Nephron progenitor cell (in vitro differentiated cells): ENCODE results near the gene CD164L2.

Source experiments
- DNase-seq: peaks from one replicate; pipeline ENCODE4 v3.0.0; 2021
- H3K27ac Mint-ChIP-seq: 2 replicates; pipeline ENCODE4 v1.8.0; 2021; ENCODE audit warnings: mild to moderate bottlenecking, moderate library complexity, mixed read lengths
- H3K27me3 Mint-ChIP-seq: 2 replicates; pipeline ENCODE4 v1.8.0; 2021; ENCODE audit warnings: mild to moderate bottlenecking, low read depth, mixed read lengths; ENCODE audit not compliant: poor library complexity
- H3K36me3 Mint-ChIP-seq: 2 replicates; pipeline ENCODE4 v1.8.0; 2021; ENCODE audit warnings: low read depth, mixed read lengths
- H3K4me1 Mint-ChIP-seq: 2 replicates; pipeline ENCODE4 v1.8.0; 2021; ENCODE audit warnings: mixed read lengths
- H3K4me3 Mint-ChIP-seq: 2 replicates; pipeline ENCODE4 v1.8.0; 2021; ENCODE audit warnings: mild to moderate bottlenecking, moderate library complexity, mixed read lengths
- H3K9me3 Mint-ChIP-seq: 2 replicates; pipeline ENCODE4 v1.8.0; 2021; ENCODE audit warnings: mild to moderate bottlenecking, moderate library complexity, mixed read lengths
- TF ChIP-seq, protein P1 (sequence below): fragments of 200-600 bp; sonication (generic); IDR thresholded peaks from 2 replicates; pipeline ENCODE4 v1.5.0; 2021; ENCODE audit warnings: antibody characterized with exemption

The CD164L2 gene

DNA sequence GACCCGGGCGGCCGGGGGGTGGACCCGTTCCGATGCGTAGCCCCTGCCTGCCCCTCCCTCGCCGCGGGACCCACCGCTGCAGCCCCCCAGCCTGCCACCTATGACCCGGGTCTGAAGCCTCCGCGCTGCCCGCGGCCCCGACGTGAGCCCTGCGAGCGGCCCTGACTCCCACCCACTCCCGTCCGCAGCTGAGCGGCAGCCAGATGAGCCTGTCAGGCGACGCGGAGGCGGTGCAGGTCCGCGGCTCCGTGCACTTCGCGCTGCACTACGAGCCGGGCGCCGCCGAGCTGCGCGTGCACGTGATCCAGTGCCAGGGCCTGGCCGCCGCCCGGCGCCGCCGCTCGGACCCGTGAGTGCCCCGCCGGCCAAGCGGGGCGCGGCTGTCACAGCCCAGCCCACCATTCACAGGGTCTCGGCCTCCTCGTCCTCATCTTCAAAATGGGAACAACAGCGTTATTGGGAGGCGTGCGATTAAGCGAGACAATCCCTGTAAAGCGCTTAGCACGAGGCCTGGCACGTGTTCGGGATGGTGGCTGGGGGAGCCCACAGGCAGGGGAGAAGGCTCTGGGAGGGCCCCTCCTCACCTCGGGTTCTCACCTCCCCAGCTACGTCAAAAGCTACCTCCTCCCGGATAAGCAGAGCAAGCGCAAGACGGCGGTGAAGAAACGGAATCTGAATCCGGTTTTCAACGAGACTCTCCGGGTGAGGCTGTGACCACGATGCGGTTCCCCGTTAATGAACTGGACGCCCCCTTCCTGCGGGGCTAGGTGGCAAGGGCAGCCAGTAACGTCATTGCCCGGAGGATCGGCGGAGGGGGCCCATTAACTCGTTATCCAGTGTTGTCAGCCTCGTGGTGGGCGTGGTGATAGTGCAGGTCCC lies 33.1 kb downstream of the CD164L2 start:
- H3K4me1 Mint-ChIP-seq, result peaks cover 26% of the 10 kb centered on the region
- no peaks in the 10 kb centered on the region for H3K36me3 Mint-ChIP-seq
- peak; percentile 76 for DNase-seq
- H3K4me3 Mint-ChIP-seq, result peak overlapping the region; percentile 76
- H3K27me3 Mint-ChIP-seq, result peaks cover 21% of the 10 kb centered on the region
- no peak overlapping the region for H3K27ac Mint-ChIP-seq
- no peaks in the 10 kb centered on the region for H3K9me3 Mint-ChIP-seq
- TF ChIP-seq, protein P1, sequence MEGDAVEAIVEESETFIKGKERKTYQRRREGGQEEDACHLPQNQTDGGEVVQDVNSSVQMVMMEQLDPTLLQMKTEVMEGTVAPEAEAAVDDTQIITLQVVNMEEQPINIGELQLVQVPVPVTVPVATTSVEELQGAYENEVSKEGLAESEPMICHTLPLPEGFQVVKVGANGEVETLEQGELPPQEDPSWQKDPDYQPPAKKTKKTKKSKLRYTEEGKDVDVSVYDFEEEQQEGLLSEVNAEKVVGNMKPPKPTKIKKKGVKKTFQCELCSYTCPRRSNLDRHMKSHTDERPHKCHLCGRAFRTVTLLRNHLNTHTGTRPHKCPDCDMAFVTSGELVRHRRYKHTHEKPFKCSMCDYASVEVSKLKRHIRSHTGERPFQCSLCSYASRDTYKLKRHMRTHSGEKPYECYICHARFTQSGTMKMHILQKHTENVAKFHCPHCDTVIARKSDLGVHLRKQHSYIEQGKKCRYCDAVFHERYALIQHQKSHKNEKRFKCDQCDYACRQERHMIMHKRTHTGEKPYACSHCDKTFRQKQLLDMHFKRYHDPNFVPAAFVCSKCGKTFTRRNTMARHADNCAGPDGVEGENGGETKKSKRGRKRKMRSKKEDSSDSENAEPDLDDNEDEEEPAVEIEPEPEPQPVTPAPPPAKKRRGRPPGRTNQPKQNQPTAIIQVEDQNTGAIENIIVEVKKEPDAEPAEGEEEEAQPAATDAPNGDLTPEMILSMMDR, result no peak

DNA sequence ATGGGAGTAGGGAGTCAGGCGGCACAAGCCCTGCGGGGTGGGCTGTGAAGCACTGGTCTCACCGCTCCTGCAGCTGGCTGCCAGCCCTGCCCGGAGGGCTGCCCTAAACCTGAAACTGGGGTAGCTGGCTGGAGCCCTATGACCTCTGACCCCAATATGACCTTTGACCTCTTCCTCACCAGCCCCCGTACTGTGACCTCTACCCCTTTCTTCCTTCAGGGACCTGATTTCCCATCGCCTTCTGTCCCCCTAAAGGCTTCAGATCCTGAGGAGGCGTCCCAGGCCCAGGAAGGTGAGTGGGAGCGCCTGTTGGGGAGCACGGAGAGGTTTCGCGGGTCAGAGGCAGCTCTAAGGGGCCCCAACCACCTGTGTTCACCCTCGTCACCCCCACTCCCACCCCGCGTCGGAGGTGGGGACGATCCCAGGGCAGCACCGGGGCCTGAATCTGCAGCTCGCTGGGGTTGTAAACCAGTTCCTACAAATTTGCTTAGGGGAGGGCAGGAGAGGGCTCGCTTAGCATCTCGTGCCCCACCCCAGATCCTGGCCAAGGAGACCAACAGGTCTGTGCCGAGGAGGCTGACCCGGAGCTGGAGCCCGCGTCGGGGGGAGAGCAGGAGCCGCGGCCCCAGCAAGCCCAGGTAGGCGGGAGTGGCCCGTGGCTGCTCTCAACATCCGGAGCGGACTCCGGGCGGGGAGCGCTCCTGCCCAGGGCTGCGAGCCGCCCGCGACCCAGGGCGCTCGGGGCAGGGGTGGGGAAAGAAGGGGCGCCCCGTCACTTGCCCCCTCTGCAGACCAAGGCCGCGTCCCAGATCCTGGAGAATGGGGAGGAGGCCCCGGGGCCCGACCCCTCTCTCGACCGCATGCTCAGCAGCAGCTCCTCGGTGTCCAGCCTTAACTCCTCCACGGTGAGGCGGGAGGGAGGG lies 34.0 kb downstream of the CD164L2 start:
- H3K4me3 Mint-ChIP-seq, result peak overlapping the region; percentile 70
- H3K4me1 Mint-ChIP-seq, result peaks cover 26% of the 10 kb centered on the region
- H3K36me3 Mint-ChIP-seq, result no peaks in the 10 kb centered on the region
- H3K27me3 Mint-ChIP-seq, result peaks cover 20% of the 10 kb centered on the region
- H3K9me3 Mint-ChIP-seq, result no peaks in the 10 kb centered on the region
- no peak overlapping the region for H3K27ac Mint-ChIP-seq
- peak; percentile 63 for DNase-seq
- TF ChIP-seq, protein P1, result no peak

DNA sequence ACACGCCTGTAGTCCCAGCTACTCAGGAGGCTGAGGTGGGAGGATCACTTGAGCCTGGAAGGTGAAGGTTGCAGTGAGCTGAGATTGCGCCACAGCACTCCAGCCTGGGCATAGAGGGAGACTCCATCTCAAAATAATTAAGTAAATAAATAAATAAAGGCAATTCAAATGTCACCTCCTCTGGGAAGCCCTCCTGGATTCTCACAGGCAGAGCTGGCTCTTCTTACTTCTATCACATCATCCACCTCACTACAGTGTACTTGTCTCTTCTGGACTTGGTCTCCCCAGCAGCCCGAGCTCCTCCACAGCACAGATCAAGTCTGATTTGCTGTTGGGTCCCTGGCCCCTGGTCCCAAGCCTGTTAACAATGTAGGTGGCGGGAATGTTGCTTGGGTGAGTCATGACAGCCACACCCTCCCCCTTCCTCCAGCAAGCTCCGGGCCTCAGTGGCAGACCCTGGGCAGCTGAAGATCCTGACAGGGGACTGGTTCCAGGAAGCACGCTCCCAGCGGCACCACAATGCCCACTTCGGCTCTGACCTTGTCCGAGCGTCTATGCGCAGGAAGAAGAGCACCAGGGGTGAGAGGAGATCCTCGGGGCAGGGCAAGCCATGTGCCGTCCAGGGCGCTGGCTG lies 36.0 kb downstream of the CD164L2 start:
- Mint-ChIP-seq H3K9me3 (no peaks in the 10 kb centered on the region), H3K4me1 (peaks cover 35% of the 10 kb centered on the region), H3K4me3 (no peak overlapping the region), H3K36me3 (no peaks in the 10 kb centered on the region), H3K27me3 (peaks cover 18% of the 10 kb centered on the region), H3K27ac (no peak overlapping the region)
- TF ChIP-seq, protein P1, result no peak
- no peak for DNase-seq

DNA sequence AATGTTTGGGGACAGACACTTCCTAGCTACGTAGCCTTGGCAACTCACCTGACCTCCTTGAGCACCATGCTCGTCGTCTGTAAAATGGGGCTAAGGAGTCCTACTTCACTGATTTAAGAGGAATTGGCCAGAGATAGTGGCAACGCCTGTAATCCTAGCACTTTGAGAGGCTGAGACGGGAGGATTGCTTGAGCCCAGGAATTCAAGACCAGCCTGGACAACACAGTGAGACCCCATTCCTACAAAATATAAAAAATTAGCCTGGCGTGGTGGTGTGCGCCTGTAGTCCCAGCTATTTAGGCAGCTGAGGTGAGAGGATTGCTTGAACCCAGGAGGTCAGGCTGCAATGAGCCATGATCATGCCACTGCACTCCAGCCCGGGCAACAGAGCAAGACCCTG lies 36.8 kb downstream of the CD164L2 start:
- Mint-ChIP-seq H3K36me3 (no peaks in the 10 kb centered on the region), H3K9me3 (no peaks in the 10 kb centered on the region), H3K4me3 (no peak overlapping the region), H3K4me1 (peaks cover 35% of the 10 kb centered on the region), H3K27me3 (peaks cover 17% of the 10 kb centered on the region), H3K27ac (no peak overlapping the region)
- TF ChIP-seq, protein P1, result no peak
- DNase-seq, result no peak

DNA sequence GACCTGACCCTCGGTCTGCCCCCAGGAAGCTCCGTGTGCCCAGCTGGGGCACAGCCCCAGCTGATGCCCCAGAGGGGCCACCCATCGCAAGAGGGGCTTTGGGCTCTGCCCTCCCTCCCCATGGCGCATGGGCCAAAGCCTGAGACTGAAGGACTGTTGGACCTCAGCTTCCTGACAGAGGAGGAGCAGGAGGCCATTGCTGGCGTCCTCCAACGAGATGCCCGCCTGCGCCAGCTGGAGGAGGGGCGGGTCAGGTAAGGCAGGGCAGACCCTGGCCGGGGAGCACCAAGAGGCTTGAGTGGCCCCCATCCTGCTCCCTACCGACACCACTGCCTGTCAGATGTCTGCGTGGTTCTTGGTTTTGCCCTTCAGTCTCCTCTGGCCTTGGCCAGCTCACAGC lies 37.9 kb downstream of the CD164L2 start:
- DNase-seq, result no peak
- Mint-ChIP-seq H3K27me3 (peaks cover 7% of the 10 kb centered on the region), H3K27ac (no peak overlapping the region), H3K36me3 (no peaks in the 10 kb centered on the region), H3K9me3 (no peaks in the 10 kb centered on the region), H3K4me3 (no peak overlapping the region), H3K4me1 (peaks cover 43% of the 10 kb centered on the region)
- TF ChIP-seq, protein P1, result no peak
